ENCODE data around the gene TRAP1.

DNA sequence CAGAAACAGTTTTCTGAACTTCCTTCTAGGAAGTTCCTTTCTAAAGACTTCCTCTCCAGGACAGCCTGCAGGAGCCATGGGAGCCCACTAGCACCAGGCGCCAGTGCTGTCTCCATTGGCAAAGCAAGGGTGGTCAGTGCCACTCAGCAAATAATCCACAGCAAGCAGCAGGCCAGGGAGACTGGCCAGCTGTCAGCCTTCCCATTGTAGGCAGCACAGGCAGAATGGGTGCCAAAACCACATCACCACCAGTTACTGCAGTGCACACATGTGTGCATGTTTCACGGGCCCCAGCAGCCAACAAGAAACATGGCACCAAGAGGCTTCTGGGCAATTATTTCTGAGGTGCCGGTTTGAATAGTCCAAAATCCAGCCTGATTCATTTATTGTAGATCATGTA lies 36.1 kb downstream of the TRAP1 start:
- TF ChIP-seq, protein P1, sequence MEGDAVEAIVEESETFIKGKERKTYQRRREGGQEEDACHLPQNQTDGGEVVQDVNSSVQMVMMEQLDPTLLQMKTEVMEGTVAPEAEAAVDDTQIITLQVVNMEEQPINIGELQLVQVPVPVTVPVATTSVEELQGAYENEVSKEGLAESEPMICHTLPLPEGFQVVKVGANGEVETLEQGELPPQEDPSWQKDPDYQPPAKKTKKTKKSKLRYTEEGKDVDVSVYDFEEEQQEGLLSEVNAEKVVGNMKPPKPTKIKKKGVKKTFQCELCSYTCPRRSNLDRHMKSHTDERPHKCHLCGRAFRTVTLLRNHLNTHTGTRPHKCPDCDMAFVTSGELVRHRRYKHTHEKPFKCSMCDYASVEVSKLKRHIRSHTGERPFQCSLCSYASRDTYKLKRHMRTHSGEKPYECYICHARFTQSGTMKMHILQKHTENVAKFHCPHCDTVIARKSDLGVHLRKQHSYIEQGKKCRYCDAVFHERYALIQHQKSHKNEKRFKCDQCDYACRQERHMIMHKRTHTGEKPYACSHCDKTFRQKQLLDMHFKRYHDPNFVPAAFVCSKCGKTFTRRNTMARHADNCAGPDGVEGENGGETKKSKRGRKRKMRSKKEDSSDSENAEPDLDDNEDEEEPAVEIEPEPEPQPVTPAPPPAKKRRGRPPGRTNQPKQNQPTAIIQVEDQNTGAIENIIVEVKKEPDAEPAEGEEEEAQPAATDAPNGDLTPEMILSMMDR (IDR thresholded peaks at IDR 0.05; ENCODE audit: poor library complexity, severe bottlenecking): no peak
- TF ChIP-seq SMC3 (conservative IDR thresholded peaks at IDR 0.05; ENCODE audit: poor library complexity): no peak
- TF ChIP-seq RAD21 (conservative IDR thresholded peaks at IDR 0.05): no peak
- no peak for TF ChIP-seq REST (IDR thresholded peaks at IDR 0.05; ENCODE audit: borderline replicate concordance)
- no peak for TF ChIP-seq POLR2AphosphoS5 (IDR thresholded peaks at IDR 0.05)
- no peak for TF ChIP-seq EP300 (conservative IDR thresholded peaks at IDR 0.05; ENCODE audit: poor library complexity, severe bottlenecking)
